ENCODE measurements around the gene CRYGB. TPM values are rescaled to one million over a fixed set of nuclear protein-coding genes. Genes with fewer than 3 reads are reported as not detected.

Gene CRYGB, protein sequence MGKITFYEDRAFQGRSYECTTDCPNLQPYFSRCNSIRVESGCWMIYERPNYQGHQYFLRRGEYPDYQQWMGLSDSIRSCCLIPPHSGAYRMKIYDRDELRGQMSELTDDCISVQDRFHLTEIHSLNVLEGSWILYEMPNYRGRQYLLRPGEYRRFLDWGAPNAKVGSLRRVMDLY
- total RNA-seq (2012; rRNA removed) (not detected in 2 replicates), polyA plus RNA-seq (2012; rRNA removed) (not detected in 2 replicates), Bru-seq, nascent RNA (not detected), BruChase-seq, experiment 1, labeled RNA remaining after a 6-hour chase (not detected), BruChase-seq, experiment 2, labeled RNA remaining after a 2-hour chase (not detected)
- polyA plus RNA-seq (2012; cell fraction: cytosol; rRNA removed), result not detected in 2 replicates
- not detected in 2 replicates for polyA plus RNA-seq (2012; cell fraction: nucleus; rRNA removed; ENCODE audit: low replicate concordance)
- long read RNA-seq, result 0 reads

DNA sequence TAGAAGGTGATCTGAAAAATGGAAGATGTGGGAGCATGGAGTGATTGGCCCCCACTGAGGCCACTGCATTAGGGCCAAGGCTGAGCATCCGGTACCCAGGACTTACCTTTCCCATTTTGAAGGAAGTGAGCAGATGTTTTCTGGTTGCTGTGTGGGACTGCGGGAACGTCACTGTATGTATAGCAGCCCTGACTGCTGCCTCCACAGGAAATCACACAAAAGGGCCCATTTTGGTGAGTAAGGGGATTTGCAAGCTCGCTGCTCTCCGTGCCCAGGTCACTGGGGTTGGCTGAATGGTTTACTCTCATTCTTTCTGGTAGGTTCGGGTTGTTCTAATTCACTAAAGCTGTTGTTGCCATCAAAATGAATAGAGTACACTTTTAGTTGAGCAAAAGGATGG, at the start of gene CRYGB:
TSS of gene CRYGB (minus strand) at position 153 of the 400 bp plus-strand sequence. CDS start at position 115, 38 bp downstream.
- WGBS, 2 experiments (ENCODE audit: extremely low coverage in 2 of 2, insufficient read length in 1 of 2), result no CpG with 5 or more reads among the region's 6 CpGs

More for the DNA sequence above, at the start of gene CRYGB:
- in situ Hi-C loops (cut with MboI; ENCODE audit: low sequenced_read_pairs) (no loop called here), dilution Hi-C loops (cut with HindIII; ENCODE audit: low sequenced_read_pairs, unreplicated experiment) (no loop called here), intact Hi-C loops (cut with micrococcal nuclease) (no loop called here)
- Histone ChIP-seq H3K36me3 (ENCODE audit: control insufficient read depth, insufficient read depth, low read length) (no peaks in the 10 kb centered on the region), H4K8ac (ENCODE audit: low read depth in 2 of 2, low read length in 2 of 2) (no peak within 1 kb of the TSS), H3K9me3 (ENCODE audit: control insufficient read depth, insufficient read depth, low read length) (no peaks in the 10 kb centered on the region), H2AK5ac (ENCODE audit: low read depth, low read length) (no peak within 1 kb of the TSS), H2AK9ac (replicated peaks; ENCODE audit: low read depth, low read length, poor library complexity) (no peak within 1 kb of the TSS), H3K4me3 (ENCODE audit: insufficient read depth, low read depth, low read length) (no peak within 1 kb of the TSS), H3K27me3 (ENCODE audit: control insufficient read depth, insufficient read depth, low read length) (0 out of 2 replicates have a peak, but pooled peaks cover 3% of the 10 kb centered on the region), H3K9ac (ENCODE audit: low read depth, low read length) (no peak within 1 kb of the TSS), H2BK5ac (ENCODE audit: low read depth, low read length, poor library complexity, severe bottlenecking) (no peak within 1 kb of the TSS), H2BK15ac (ENCODE audit: low read depth, low read length) (no peak within 1 kb of the TSS), H3K79me1 (ENCODE audit: low read depth in 1 of 2, low read length in 2 of 2) (no peaks in the 10 kb centered on the region), H3K27ac (ENCODE audit: insufficient read depth, low read length) (no peak within 1 kb of the TSS), H4K5ac (ENCODE audit: low read depth, low read length) (no peak within 1 kb of the TSS), H4K20me1 (ENCODE audit: insufficient read depth, low read length) (no peaks in the 10 kb centered on the region), H3K4ac (ENCODE audit: low read depth, low read length) (no peak within 1 kb of the TSS), H3K4me1 (ENCODE audit: control insufficient read depth, insufficient read depth, low read length) (no peaks in the 10 kb centered on the region), H4K91ac (ENCODE audit: insufficient read depth, low read depth, low read length) (no peak within 1 kb of the TSS), H3K56ac (ENCODE audit: extremely low read depth, insufficient read depth, low read length) (no peak within 1 kb of the TSS), H3K14ac (replicated peaks; ENCODE audit: low read depth, low read length) (no peak within 1 kb of the TSS), H3K9me1 (ENCODE audit: insufficient read depth, low read length) (no peaks in the 10 kb centered on the region), H3K18ac (ENCODE audit: low read depth, low read length) (no peak within 1 kb of the TSS), H2BK120ac (ENCODE audit: low read depth, low read length) (no peak within 1 kb of the TSS), H2AFZ (replicated peaks; ENCODE audit: low read length, poor library complexity) (no peak within 1 kb of the TSS), H3K23ac (ENCODE audit: low read depth, low read length) (no peak within 1 kb of the TSS), H3K4me2 (ENCODE audit: low read depth, low read length) (no peak within 1 kb of the TSS), H2BK20ac (ENCODE audit: low read depth, low read length) (no peak within 1 kb of the TSS)
- TF ChIP-seq, protein P1, sequence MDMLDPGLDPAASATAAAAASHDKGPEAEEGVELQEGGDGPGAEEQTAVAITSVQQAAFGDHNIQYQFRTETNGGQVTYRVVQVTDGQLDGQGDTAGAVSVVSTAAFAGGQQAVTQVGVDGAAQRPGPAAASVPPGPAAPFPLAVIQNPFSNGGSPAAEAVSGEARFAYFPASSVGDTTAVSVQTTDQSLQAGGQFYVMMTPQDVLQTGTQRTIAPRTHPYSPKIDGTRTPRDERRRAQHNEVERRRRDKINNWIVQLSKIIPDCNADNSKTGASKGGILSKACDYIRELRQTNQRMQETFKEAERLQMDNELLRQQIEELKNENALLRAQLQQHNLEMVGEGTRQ (IDR thresholded peaks at IDR 0.05; ENCODE audit: low read depth, low read length), result no peak
- TF ChIP-seq RAD21 (IDR thresholded peaks at IDR 0.05; ENCODE audit: low read length) (no peak), POLR2A (IDR thresholded peaks at IDR 0.05; ENCODE audit: low read depth, low read length) (no peak), MAZ (IDR thresholded peaks at IDR 0.05; ENCODE audit: borderline replicate concordance, low read depth, low read length) (no peak), SMC3 (IDR thresholded peaks at IDR 0.05; ENCODE audit: low read depth, low read length) (no peak), MAFK (IDR thresholded peaks at IDR 0.05; ENCODE audit: low read depth, low read length) (no peak), NFE2L2 (IDR thresholded peaks at IDR 0.05; ENCODE audit: low read depth, low read length) (no peak), RCOR1 (IDR thresholded peaks at IDR 0.05; ENCODE audit: insufficient replicate concordance, low read length) (no peak), CEBPB (IDR thresholded peaks at IDR 0.05; ENCODE audit: low read depth, low read length) (no peak), FOS (IDR thresholded peaks at IDR 0.05; ENCODE audit: low read depth, low read length) (no peak), CHD1 (IDR thresholded peaks at IDR 0.05; ENCODE audit: low read depth, low read length) (no peak), RFX5 (IDR thresholded peaks at IDR 0.05; ENCODE audit: low read depth, low read length) (no peak), BHLHE40 (IDR thresholded peaks at IDR 0.05; ENCODE audit: low read depth, low read length) (no peak), MXI1 (IDR thresholded peaks at IDR 0.05; ENCODE audit: borderline replicate concordance, low read depth, low read length) (no peak)
- TF ChIP-seq, protein P2, sequence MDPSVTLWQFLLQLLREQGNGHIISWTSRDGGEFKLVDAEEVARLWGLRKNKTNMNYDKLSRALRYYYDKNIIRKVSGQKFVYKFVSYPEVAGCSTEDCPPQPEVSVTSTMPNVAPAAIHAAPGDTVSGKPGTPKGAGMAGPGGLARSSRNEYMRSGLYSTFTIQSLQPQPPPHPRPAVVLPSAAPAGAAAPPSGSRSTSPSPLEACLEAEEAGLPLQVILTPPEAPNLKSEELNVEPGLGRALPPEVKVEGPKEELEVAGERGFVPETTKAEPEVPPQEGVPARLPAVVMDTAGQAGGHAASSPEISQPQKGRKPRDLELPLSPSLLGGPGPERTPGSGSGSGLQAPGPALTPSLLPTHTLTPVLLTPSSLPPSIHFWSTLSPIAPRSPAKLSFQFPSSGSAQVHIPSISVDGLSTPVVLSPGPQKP (IDR thresholded peaks at IDR 0.05; ENCODE audit: borderline replicate concordance, low read depth, low read length), result no peak
- POLR2A ChIA-PET (ENCODE audit: unreplicated experiment), result no interaction called here
- CTCF ChIA-PET, result no interaction called here
- ATAC-seq (ENCODE audit: low read depth), result no peak
- BruUV-seq (replicated peaks), result no TSS peak
- no peak for DNase-seq

Data from IMR-90 (cell line).